IPS-NIHi11 (cell line): ENCODE results near the gene BZW1.
"Not testable (repeated sequence)": the region's sequence is repeated elsewhere in the genome, so short reads cannot be mapped to it uniquely, and the experiment has no call there.

Experiments
- DNase-seq: peaks from one replicate; pipeline ENCODE4 v3.0.0; 2012; ENCODE audit warnings: mixed read lengths, low spot score

Gene BZW1

DNA sequence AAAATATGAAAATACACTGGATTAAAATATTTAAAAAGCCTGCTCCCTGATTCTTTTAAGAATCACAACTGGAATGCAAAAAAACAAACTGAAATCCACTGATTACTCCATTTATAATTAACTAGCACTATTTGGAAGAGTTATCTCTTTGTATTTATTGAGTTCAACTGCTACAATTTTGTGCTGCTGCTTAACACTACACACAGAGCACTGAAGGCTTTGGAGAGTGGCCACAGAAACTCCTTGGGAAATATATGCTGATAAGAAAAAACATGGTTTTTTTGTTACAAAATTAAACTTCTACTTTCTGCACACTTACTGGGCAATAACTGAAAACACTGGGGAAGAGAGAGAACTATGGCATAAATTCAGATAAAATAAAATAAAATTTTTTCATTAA lies 19.8 kb upstream of the BZW1 start:
- no peak for DNase-seq

DNA sequence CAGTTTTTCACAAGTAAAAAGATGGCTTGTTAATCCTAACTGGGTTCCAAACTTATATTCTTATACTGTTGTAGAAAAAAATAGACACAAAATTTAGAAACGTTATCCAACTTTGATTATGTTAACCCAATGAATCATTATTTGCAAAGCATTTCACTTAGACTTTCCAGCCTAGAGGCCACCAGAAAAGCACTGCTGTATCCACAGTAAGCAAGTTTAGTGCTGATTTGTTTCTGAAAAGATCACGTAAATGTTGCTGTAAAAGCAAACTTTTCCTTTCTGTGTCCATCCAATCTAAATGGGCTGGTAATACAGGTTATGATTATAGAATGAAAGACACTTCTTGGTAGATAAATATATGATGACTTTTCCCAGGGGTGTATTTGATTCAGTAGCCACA lies 17.6 kb upstream of the BZW1 start:
- DNase-seq = no peak

DNA sequence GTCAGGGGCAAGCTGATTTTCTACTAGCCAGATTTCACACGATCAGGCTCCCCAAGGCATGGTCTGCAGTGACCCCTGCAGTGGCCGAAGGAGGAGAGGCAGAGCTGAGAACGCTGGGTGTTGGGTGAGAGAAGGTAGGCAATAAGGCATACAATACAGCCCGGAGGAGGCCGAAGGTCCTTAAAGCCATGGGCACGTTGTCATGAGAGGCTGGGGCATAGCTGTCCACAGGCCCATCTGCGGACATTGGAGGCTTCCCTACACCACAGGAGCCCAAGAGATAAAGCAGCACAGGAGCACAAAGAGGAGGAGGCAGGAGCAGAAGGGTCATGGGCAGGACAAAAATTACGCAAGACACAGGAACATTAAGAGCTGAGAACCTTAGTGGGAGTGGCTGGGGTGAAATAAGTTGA lies 16.7 kb upstream of the BZW1 start:
- no peak for DNase-seq

DNA sequence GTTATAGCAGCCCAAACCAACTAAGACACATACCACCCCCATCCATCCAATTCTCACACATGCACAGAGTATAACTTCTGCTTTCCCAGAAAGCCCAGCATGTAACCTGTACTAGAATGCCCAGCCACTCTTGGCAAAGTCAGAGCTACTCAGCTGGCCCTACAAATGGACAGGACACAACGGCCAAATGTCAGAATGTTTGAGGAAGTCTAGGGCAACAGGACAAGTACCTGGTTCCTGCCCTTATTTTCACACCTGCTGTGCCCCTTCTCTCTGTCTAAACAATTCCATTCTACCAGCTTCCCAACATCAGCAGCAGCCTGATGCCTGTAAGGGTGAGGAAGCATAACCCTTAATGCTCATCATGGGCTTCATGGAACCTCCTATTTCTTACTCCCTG lies 15.1 kb upstream of the BZW1 start:
- no peak for DNase-seq

DNA sequence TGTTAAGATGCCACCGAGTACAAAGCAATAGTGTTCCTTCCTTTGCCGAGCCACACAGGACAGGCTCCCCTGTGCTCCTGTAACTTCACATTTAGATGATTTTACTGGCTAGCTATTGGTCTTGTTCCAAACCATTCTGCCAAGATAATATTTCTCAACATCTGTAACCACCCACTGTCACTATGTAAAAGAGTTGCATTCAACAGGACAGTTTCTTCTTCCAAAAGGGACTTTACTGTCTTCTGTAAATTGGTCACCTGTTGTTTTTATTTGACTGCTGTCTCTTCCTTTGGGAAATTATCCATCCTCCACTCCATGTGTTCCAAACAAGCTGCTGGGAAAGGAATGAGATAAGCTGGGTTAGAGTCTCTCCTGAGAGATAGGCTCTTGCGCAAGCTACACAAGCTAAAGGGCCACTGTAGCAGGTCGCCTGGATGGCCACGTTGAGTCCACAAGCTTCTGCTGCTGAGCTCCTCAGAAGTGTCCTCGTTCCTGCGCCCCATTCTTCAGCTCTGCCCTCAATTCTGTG lies 14.4 kb upstream of the BZW1 start:
- DNase-seq = no peak

DNA sequence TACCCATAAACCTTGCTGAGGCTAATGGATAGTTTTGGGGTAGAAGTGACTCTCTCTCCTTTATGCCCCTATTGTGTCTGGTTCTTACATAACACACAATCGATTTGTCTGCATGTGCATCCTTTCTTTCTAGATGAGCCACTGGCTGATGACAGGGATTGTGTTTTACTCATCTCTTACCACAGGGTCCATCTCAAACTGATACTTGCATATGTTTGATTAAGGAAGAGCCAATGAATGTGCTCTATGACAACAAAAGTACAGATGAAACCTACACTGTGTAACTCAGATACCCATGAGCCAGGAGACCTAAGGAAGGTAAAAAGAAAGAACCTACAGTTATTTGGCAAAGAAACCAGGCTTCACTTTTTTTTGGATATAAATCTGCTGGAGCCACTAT lies 13.2 kb upstream of the BZW1 start:
- DNase-seq = no peak

DNA sequence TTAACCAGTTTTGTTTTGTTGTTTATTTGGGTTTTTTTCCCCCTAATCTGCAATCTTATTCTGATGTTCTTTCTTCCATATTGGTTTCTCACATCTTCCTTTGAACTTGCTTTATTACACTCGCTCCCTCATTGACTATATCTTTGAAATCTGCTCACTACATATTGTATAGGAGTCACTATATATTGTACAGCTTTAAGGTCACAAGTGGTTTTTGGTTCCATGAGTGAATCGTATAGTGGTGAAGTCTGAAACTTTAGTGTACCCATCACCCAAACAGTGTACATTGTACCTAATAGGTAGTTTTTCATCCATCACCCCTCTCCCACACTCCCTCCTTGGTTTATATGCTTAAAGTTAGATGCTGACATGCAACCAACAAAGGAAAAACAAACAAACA lies 11.3 kb upstream of the BZW1 start:
- no peak for DNase-seq

DNA sequence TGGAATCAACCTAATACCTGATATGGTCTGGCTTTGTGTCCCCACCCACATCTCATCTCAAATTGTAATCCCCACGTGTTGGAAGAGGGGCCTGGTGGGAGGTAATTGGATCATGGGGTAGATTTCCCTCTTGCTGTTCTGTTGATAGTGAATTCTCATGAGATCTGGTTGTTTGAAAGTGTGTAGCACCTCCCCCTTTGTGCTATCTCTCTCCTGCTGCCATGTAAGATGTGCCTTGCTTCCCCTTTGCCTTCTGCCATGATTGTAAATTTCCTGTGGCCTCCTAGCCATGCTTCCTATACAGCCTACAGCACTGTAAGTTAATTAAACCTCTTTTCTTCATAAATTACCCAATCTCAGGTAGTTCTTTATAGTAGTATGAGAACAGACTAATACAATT lies 10.3 kb upstream of the BZW1 start:
- not testable (repeated sequence) for DNase-seq

DNA sequence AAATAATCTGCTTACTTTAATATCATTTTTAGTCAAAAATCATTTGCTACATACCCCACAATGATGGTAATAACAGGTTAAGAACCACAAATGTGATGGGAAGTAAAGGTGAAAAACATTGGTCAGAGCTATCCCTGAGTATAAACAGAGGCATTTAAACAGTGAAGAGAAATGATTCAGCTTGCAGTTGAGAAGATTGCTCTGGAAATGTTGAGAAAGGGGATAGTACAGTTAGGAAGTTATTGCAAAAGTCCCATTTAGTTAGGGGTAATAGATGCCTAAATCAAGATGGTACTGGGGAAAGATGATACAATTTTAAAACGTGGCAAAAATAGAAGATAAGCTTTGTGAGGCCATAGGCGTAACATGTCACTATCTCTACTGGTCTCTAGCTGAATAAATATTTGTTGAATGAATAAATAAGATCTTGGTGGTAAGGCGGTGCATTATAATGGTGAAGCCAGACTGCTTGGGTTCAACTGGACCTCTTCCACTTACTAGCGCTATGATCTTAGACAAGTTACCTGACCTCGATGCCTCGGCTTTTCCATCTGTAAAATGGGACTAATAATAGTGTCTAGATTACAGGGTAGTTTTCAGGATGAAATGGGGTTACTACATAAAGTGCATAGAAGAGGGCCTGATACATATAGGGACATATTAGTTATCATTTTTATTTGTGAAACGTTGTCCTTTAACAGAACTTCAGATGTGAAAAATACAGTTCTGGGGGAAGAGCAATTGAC lies 2.0 kb upstream of the BZW1 start:
- DNase-seq = no peak

DNA sequence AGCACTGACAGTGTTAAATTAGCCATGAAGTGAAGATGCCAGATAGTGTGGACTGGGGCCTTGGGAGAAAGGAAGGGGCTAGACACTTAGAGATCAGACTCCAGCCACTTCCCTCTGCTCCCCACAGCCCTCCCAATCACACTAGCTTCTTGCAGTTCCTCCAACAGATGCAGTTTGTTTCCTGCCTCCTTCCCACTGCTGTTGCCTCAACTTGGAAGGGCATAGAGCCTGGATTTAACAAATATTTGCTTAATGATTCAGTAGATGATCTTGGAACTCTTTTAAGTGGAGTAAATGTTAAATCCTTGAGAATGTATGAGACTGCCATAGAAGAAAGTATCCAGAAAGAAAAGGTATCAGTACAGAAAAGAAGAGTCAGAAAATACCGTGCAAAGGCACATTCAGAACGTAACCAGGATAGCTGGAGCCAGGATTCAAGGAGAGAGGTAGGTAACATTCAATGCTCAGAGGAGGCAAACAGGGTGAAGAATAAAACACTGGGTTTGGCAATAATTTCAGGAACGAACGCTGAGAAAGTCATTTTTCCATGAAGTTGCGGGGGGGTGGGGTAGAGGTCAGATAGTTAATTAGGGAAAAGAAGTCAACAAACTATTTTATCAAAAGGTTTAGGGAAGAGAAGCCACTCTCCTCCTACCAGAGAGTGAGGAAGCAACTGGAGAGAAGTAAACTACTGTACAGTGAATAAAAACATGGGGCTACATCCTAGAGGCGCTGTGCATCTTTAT lies 1.3 kb upstream of the BZW1 start:
- no peak for DNase-seq

DNA sequence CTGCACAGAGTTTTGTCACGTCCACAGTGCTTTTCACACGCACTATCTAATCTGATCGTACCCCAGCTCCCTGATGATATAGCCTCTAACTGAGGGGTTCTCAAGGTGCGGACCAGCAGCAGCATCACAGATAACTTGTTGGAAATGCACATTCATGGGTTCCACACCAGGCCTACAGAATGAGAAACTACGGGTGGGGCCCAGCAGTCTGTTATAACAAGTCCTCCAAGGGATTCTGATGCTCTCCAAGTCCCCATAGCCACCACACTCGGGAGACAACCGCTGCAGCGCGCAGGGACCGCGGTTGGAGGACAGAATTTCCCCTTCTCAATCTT lies 745 bp upstream of the BZW1 start:
- DNase-seq = no peak

DNA sequence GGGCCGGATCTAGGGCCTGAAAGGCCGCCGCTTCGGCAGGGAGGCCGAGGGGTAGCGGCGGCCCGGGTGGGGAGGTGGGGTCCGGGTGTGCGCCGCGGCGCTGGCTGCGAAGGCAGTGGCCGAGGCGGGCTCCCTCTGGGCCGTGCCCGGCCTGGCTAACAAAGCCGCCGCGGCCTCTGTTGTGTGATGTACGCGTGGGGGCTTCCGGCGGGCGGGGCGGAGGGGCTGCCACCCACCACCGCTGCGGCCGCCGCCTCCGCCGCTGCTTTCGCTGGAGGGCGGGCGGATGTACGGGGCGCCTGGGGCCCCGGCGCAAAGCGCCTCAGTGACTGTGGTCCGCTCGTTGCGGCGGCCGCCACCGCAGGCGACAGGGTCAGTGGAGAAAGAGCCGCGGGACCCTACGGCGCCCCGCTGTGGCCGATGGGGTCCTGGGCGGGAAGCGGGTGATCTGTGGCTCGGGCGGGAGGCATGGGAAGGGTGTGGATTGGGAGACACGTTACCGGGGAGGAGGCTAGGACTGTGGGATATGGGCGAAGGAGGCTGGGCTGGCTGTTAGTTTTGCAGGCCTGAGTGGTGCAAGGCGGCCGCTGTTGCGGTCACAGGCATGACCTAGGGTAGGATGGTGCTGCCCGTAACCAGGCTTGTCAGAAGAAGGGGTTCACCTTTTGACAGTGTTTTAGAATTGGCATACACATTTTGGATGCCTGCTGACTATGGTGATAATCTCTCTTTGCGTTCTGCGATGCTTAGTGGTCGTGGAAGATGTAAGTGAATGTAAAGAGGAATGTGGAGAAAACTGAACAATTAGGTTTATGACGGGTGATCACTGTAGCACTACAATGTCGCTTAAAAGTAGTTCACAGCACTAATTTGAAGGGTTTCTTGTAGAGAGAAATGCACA lies 662 bp downstream of the BZW1 start:
- peak; percentile 63 for DNase-seq

DNA sequence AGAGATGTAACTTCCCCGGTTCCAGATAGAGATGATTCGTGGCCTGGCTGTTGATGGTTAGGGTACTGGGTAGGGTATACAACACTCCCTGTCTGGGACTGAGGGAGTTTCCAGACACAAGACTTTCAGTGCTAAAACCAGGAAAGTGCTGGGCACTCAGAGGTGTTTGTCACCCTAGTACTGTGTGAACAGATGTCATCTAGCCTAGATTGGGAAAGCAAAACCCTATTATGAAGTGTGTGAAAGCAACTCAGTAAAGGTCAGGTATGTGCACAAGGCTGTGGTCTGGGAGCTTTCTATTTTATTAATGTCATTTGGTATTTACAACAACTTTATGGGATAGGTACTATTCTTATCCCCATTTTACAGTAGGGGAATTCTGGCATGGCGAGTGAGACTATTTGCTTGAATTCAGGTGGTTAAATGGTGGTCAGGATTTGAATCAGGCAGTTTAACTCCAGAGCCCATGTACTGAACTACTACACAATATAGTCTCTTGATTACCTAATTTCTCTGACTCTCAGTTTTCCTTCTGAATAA lies 2.6 kb downstream of the BZW1 start:
- no peak for DNase-seq

DNA sequence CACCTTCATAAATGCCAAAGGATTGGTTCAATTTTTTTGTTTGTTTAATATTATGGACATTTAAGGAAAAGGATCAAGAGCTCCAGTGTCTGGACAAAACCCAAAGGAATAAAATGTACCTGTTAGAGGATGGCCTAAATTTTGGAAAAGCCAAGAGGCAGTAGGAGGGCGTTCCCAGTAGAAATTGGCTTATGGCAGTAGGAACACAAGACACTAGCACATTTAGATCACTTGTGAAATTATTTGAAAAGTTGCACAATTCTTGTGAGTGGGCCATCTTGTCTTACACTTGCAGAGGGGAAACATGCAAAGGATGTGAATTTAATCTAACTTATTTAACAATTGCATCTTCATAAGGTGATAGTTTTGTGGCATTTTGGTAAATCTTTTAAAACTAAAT lies 3.2 kb downstream of the BZW1 start:
- DNase-seq = no peak

DNA sequence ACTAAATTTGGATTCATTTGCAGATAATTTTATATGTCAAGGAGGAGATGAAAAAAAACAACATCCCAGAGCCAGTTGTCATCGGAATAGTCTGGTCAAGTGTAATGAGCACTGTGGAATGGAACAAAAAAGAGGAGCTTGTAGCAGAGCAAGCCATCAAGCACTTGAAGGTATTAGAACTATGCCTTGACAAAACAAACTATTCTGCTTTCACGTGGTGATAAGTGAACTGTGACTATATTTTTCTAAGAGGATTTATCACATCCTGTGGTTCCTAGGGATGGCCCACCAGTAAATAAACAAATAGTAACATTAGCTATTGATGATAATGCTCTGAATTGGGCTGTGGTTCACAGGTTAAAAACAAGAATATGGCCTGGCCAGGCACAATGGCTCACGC lies 7.0 kb downstream of the BZW1 start:
- DNase-seq = not testable (repeated sequence)

DNA sequence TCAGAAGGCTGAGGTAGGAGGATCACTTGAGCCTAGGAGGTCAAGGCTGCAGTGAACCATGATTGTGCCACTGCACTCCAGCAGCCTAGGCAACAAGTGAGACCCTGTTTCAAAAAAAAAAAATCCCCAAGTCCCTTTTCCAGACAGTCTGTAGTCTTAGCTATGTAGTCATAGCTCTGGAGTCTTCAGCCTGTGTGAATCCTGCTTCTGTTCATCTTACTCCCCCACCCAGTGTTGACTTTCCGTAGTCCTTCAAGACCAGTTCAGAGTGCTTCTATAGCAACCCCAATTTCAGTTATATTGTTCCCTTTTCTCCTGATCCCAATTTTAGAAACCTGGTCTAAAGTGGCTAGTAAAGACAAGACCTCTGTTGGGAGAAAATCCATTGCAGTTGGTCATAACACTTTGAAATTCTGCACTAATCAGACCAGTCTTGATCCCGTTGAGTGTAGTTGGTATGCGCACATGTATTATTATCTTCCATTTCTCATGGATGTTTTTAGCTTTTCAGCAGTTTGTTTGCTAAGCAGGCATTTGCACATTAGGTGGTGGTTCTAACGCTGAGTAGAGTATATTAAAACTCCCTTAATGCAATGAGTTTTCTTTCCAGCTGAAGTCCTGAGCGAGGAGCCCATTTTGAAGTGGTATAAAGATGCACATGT lies 9.0 kb downstream of the BZW1 start:
- no peak for DNase-seq

DNA sequence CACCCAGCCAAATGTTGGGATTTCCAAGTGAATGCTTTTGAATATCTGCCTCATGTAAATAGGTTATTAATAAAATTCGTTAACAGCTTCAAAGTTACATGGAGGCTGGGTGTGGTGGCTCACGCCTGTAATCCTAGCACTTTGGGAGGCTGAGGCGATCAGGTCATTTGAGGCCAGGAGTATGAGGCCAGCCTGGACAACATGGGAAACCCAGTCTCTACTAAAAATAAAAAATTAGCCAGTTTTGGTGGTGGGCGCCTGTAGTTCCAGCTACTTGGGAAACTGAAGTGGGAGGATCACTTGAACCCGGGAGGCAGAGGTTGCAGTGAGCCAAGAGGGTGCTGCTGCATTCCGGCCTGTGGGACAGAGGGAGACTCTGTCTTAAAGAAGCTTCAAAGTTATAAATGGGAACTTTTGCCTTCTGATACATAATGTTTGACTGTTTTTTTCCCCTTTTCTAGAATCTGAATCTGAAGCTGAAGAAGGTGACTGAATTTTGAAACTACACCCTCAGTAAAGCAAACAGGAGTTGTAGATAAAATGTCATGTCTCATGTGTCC lies 10.1 kb downstream of the BZW1 start:
- DNase-seq = no peak

DNA sequence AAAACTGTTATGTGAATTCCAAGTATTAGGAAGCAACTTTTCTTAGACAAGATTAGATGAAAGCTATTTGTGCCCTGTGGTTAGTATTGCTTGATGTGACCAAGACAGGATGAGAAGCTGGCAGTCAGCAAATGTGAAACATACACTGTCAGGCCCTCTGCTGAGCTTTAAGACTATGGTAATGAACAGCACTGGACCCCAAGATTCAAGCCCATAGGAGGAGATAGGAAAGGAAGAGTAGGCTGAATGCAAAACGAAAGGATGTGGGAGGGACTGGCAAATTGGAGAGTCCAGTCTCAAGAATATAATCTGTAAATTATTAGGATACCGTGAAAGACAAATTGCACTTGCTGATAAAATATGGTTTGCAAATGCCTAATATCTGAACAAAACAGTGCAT lies 16.4 kb downstream of the BZW1 start:
- DNase-seq = no peak

DNA sequence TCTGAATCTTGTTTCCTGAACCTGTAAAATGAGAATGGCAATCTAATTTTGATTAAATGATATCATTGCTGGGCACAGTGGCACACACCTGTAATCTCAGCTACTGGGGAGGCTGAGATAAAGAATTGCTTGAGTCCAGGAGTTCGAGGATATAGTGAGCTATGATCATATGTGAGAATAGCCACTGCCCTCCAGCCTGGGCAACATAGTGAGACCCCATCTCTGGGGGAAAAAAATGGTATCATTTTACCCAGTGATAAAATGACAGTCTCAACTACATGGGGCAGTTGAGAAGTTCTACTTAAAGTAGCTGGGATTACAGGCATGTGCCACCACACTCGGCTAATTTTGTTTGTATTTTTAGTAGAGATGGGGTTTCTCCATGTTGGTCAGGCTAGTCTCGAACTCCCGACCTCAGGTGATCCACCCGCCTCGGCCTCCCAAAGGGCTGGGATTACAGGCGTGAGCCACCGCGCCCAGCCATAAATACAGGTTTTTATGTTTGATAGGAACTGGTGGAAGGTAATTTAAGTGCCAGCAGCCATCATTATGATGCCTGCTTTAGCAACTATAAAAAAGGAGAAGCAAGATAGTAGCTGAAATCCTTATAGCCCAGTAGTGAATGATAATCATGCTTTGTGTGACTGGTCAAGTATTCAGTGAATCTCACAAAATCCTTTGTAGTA lies 17.0 kb downstream of the BZW1 start:
- DNase-seq = no peak

DNA sequence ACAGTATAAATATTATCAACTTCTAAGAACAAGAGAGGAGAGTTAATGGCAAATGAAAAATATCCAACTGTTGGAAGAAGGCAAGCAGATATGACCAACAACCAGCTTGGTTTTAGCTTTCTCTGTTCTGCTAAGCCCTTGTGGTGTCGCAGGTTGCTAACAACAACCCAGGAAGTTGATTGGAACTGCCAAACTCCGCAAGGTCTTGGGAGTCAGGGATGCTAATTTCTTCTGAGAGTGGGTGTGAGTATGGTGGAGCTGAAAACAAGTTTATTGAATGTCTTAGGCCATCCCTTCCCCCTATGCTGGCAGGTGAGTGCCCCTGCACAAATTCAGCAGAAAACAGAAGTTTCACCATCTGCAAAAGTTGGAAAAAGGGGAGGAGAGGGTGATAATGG lies 17.5 kb downstream of the BZW1 start:
- no peak for DNase-seq

DNA sequence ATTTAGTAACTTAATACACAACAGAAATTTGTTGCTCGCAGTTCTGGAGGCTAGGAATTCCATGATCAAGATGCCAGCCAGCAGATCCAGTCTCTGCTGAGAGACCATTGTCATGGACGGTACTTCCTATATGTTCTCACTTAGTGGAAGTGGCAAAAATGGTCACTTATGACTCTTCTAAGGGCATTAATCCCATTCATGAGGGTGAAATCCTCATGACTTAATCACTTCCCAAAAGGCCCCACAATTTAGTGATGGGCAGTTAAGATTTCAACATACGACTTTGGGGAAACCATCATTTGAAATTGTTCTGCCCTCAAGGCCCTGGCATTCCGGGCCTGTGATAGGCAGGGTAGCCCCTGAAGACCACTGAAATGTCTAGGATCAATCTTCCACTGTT lies 23.0 kb downstream of the BZW1 start:
- no peak for DNase-seq
